Measurements from ENCODE around the gene PDZD2.

Gene PDZD2

GRCh38 chr5:31674371-31674951 is 35.5 kb downstream of the PDZD2 start:
- Histone ChIP-seq H3K4me1 (peaks cover 0 to 19% (median 8%) of the 10 kb centered on the region in 4 donors), H3K9me3 (no peaks in the 10 kb centered on the region), H3K4me3 (no peak overlapping the region), H3K27me3 (no peaks in the 10 kb centered on the region), H3K27ac (no peak overlapping the region), H3K36me3 (no peaks in the 10 kb centered on the region)
- TF ChIP-seq CTCF (IDR thresholded peaks at IDR 0.05) = no peak
- no peak for DNase-seq
- intact Hi-C loops (cut with DNase I; ENCODE audit: low total_unique reads) = no loop called here

GRCh38 chr5:31675472-31675871 is 36.5 kb downstream of the PDZD2 start:
- TF ChIP-seq CTCF (IDR thresholded peaks at IDR 0.05) = no peak
- intact Hi-C loops (cut with DNase I; ENCODE audit: low total_unique reads) = no loop called here
- H3K9me3 ChIP-seq = no peaks in the 10 kb centered on the region
- H3K4me3 ChIP-seq = no peak overlapping the region
- H3K36me3 ChIP-seq = no peaks in the 10 kb centered on the region
- no peaks in the 10 kb centered on the region for H3K27me3 ChIP-seq
- peaks cover 0 to 19% (median 8%) of the 10 kb centered on the region in 4 donors for H3K4me1 ChIP-seq
- no peak for DNase-seq
- H3K27ac ChIP-seq = no peak overlapping the region

GRCh38 chr5:31678180-31678579 is 39.2 kb downstream of the PDZD2 start:
- intact Hi-C loops (cut with DNase I; ENCODE audit: low total_unique reads) = no loop called here
- H3K36me3 ChIP-seq = no peaks in the 10 kb centered on the region
- H3K27ac ChIP-seq = no peak overlapping the region
- peaks cover 0 to 1% (median under 1%) of the 10 kb centered on the region in 4 donors for H3K4me1 ChIP-seq
- H3K4me3 ChIP-seq = no peak overlapping the region
- no peak for TF ChIP-seq CTCF (IDR thresholded peaks at IDR 0.05)
- no peaks in the 10 kb centered on the region for H3K9me3 ChIP-seq
- no peak for DNase-seq
- no peaks in the 10 kb centered on the region for H3K27me3 ChIP-seq

GRCh38 chr5:31680528-31680927 is 41.6 kb downstream of the PDZD2 start:
- Histone ChIP-seq H3K36me3 (no peaks in the 10 kb centered on the region), H3K27ac (no peak overlapping the region), H3K9me3 (no peaks in the 10 kb centered on the region), H3K4me1 (peaks cover 0 to 15% (median 0%) of the 10 kb centered on the region in 4 donors), H3K27me3 (no peaks in the 10 kb centered on the region), H3K4me3 (no peak overlapping the region)
- intact Hi-C loops (cut with DNase I; ENCODE audit: low total_unique reads) = no loop called here
- no peak for TF ChIP-seq CTCF (IDR thresholded peaks at IDR 0.05)
- DNase-seq = no peak

- H3K36me3 ChIP-seq = no peaks in the 10 kb centered on the region
- peaks cover 0 to 16% (median 0%) of the 10 kb centered on the region in 4 donors for H3K4me1 ChIP-seq
- no peaks in the 10 kb centered on the region for H3K27me3 ChIP-seq
- peak overlapping the region in 1 of 2 donors; percentile 16 for H3K4me3 ChIP-seq
- peak overlapping the region in 1 of 2 donors; percentile 21 for H3K27ac ChIP-seq
- intact Hi-C loops (cut with DNase I; ENCODE audit: low total_unique reads) = no loop called here
- H3K9me3 ChIP-seq = no peaks in the 10 kb centered on the region
- DNase-seq = no peak
- no peak for TF ChIP-seq CTCF (IDR thresholded peaks at IDR 0.05)
These were observed 43.1 kb downstream of the PDZD2 start for GRCh38 chr5:31682025-31682424.

GRCh38 chr5:31682851-31683250 is 43.9 kb downstream of the PDZD2 start:
- intact Hi-C loops (cut with DNase I; ENCODE audit: low total_unique reads) = no loop called here
- H3K27ac ChIP-seq = no peak overlapping the region
- no peak for DNase-seq

More at GRCh38 chr5:31682851-31683250, 43.9 kb downstream of the PDZD2 start:
- Histone ChIP-seq H3K4me3 (no peak overlapping the region), H3K9me3 (no peaks in the 10 kb centered on the region), H3K4me1 (peaks cover 0 to 16% (median 0%) of the 10 kb centered on the region in 4 donors), H3K36me3 (no peaks in the 10 kb centered on the region), H3K27me3 (no peaks in the 10 kb centered on the region)
- TF ChIP-seq CTCF (IDR thresholded peaks at IDR 0.05) = no peak

All from tibial artery (tissue), 4 donors.